IPS DF 6.9 (cell line): ENCODE measurements around the gene SFMBT1.
A peak's percentile ranks its signal among the peaks of the same experiment; 100 is the strongest.

Experiments
- DNase-seq: peaks from one replicate; pipeline ENCODE4 v3.0.0-alpha.2; 2013; ENCODE audit warnings: low read depth, low spot score
- H3K27ac ChIP-seq: one replicate; pipeline ENCODE4 v1.5.1; 2013; ENCODE audit warnings: low read length, control low read depth
- H3K27me3 ChIP-seq: 2 replicates; pipeline ENCODE4 v1.6.1; 2013; ENCODE audit warnings: mild to moderate bottlenecking, low read length; ENCODE audit not compliant: control insufficient read depth, insufficient read depth
- H3K36me3 ChIP-seq: 2 replicates; pipeline ENCODE4 v1.6.1; 2013; ENCODE audit warnings: low read length; ENCODE audit not compliant: control insufficient read depth, insufficient read depth
- H3K4me1 ChIP-seq: 2 replicates; pipeline ENCODE4 v1.6.1; 2013; ENCODE audit warnings: low read length; ENCODE audit not compliant: control insufficient read depth, insufficient read depth
- H3K4me3 ChIP-seq: 2 replicates; pipeline ENCODE4 v1.5.1; 2013; ENCODE audit warnings: mild to moderate bottlenecking, low read length
- H3K9me3 ChIP-seq: 2 replicates; pipeline ENCODE4 v1.6.1; 2013; ENCODE audit warnings: low read length, inconsistent platforms; ENCODE audit not compliant: control insufficient read depth, insufficient read depth
- WGBS: extraction: QIAGEN DNeasy Blood & Tissue Kit; methylation state at CpG from one replicate; pipeline ENCODE4 v1.1.7; 2013; ENCODE audit warnings: mixed read lengths, missing lambda C conversion rate; ENCODE audit not compliant: insufficient read length, insufficient coverage; 5-methylcytosine and 5-hydroxymethylcytosine counted together

Gene SFMBT1, protein sequence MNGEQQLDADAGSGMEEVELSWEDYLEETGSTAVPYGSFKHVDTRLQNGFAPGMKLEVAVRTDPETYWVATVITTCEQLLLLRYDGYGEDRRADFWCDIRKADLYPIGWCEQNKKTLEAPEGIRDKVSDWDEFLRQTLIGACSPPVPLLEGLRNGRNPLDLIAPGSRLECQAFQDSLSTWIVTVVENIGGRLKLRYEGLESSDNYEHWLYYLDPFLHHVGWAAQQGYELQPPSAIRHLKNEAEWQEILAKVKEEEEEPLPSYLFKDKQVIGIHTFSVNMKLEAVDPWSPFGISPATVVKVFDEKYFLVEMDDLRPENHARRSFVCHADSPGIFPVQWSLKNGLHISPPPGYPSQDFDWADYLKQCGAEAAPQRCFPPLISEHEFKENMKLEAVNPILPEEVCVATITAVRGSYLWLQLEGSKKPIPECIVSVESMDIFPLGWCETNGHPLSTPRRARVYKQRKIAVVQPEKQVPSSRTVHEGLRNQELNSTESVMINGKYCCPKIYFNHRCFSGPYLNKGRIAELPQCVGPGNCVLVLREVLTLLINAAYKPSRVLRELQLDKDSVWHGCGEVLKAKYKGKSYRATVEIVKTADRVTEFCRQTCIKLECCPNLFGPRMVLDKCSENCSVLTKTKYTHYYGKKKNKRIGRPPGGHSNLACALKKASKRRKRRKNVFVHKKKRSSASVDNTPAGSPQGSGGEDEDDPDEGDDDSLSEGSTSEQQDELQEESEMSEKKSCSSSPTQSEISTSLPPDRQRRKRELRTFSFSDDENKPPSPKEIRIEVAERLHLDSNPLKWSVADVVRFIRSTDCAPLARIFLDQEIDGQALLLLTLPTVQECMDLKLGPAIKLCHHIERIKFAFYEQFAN

DNA sequence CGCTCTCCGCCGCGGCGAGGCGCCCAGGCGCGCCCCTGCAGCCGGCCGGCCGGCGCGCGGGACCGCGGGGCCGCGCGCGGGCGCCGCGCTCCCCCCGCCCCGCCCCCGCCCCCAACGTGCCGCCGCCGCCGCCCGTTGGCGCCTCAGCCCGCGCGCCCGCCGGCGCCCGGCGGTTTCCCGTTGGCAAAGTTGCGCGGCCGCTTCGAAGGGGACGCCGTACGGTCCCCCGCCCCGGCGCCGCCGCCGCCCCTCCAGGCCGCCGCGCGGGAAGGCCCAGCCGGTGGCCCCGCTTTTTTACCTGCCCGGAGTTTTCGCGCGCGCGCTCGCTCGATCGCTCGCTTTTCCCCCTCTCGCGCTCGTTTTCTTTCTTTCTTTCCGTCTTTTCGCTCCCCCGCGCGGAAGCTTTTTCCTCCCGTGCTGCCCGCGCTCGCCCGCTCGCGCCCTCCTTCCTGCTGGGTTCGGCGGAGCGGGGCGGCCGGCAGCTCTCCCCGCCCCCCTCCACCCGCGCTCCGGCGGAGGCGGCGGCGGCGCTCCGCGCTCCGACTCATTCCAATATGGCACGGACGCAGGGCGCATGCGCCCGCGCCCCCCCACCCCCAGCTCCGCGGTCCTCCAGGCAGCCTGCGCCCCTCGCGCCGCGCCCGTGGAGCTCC lies at the start of gene SFMBT1:
TSS of gene SFMBT1 (minus strand) at position 556 of the 653 bp plus-strand sequence. CDS start 76,945 bp downstream, outside the sequence.
- H3K9me3 ChIP-seq, result no peaks in the 10 kb centered on the region
- H3K36me3 ChIP-seq, result no peaks in the 10 kb centered on the region; the same call in 1 of the 2 replicates
- no peak within 1 kb of the TSS for H3K27ac ChIP-seq
- peak within 1 kb of the TSS; percentile 95 for H3K4me3 ChIP-seq
- DNase-seq, result no peak
- H3K4me1 ChIP-seq, result 0 out of 2 replicates have a peak, but pooled peaks cover 1% of the 10 kb centered on the region
- H3K27me3 ChIP-seq, result peaks cover 8% of the 10 kb centered on the region; the same call in 1 of the 2 replicates
- WGBS, result no CpG with 5 or more reads among the region's 117 CpGs

DNA sequence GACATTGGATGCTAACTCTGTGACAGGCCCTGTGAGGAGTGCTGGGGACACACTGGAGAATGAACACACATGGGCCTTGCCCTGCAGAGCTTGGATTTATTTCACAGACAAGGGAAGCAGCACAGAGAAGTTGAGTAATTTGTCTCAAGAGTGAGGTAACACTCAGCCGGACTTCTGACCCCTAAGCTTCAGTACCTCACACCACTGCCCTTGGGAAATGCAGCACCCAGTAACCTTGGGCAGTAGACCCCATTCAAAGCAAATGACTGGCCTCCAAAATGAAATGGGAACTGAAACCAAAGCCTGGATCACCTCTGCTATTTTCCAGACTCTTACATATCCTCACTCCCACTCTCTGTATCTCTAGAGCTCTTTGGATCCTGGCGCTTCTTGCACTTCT lies 47.1 kb upstream of the SFMBT1 start:
- no peak for DNase-seq
- Histone ChIP-seq H3K9me3 (no peaks in the 10 kb centered on the region), H3K4me1 (no peaks in the 10 kb centered on the region), H3K36me3 (peaks cover 7% of the 10 kb centered on the region; the same call in 1 of the 2 replicates), H3K4me3 (no peak overlapping the region), H3K27ac (no peak overlapping the region), H3K27me3 (no peaks in the 10 kb centered on the region)
- no CpG with 5 or more reads among the region's 2 CpGs for WGBS

DNA sequence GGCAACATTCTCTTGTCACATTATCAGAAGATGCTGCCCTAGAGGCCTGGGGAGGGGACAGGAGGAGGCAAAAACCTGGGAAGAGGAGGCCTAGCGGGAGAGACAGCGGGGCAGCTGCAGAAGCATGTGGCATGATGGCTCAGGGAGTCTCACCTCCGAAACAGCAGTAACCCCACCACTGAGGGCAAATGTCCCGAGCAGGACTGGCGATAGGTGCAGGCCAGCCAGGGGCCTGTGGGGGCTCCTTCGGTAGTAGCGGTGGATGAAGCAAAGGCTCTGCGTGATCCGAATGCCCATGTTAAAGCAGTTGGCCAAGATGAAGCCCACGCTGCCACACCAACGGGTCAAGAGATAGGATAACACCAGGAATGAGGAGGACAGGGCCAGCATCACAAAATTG lies 46.3 kb upstream of the SFMBT1 start:
- no peak overlapping the region for H3K27ac ChIP-seq
- H3K36me3 ChIP-seq, result peaks cover 7% of the 10 kb centered on the region; the same call in 1 of the 2 replicates
- DNase-seq, result no peak
- H3K27me3 ChIP-seq, result no peaks in the 10 kb centered on the region
- no peaks in the 10 kb centered on the region for H3K4me1 ChIP-seq
- no CpG with 5 or more reads among the region's 11 CpGs for WGBS
- H3K4me3 ChIP-seq, result no peak overlapping the region
- H3K9me3 ChIP-seq, result no peaks in the 10 kb centered on the region

DNA sequence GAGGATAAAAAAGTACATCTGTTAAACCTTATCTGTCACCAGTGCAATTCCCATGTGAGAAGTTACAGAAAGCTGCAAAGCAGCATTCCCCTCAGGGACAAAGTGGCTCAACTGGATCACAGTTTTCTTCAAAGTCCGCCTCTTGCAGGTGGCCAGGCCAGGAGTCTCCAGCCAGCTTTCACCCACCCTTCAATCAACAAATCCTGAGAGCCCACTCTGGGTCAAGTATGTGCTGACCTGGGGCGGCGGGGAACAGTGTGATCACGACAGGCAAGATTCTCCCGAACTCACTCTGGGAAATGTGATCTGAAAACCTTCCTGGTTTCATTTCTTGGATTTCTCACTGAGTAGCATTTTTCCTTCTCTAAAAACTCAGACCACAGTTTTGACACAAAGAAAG lies 45.1 kb upstream of the SFMBT1 start:
- Histone ChIP-seq H3K4me3 (no peak overlapping the region), H3K27me3 (no peaks in the 10 kb centered on the region), H3K36me3 (peaks cover 7% of the 10 kb centered on the region; the same call in 1 of the 2 replicates), H3K27ac (no peak overlapping the region), H3K9me3 (no peaks in the 10 kb centered on the region), H3K4me1 (no peaks in the 10 kb centered on the region)
- no CpG with 5 or more reads among the region's 5 CpGs for WGBS
- DNase-seq, result no peak

DNA sequence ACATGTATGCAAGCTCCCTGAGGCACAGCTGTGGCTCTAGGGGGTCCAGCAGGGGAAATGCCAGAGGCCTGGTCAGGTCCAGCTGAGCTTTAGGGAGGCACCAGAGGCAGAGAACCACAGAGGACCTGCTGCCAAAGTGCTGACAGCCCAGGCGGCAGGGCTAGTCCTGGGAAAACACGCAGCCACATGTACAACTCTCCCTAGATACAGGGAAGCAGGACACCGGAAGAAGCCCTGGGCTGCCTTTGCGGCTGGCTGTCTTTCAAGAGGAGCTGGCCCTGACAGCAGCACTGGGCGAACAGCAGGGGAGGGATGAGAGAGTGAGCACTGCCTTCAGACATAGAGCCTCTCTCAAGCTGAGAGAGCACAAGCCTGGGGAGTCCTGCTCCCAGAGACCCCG lies 43.6 kb upstream of the SFMBT1 start:
- no peaks in the 10 kb centered on the region for H3K9me3 ChIP-seq
- DNase-seq, result no peak
- H3K4me3 ChIP-seq, result no peak overlapping the region
- no peak overlapping the region for H3K27ac ChIP-seq
- H3K36me3 ChIP-seq, result peaks cover 7% of the 10 kb centered on the region; the same call in 1 of the 2 replicates
- H3K27me3 ChIP-seq, result no peaks in the 10 kb centered on the region
- no peaks in the 10 kb centered on the region for H3K4me1 ChIP-seq
- no CpG with 5 or more reads among the region's 6 CpGs for WGBS

DNA sequence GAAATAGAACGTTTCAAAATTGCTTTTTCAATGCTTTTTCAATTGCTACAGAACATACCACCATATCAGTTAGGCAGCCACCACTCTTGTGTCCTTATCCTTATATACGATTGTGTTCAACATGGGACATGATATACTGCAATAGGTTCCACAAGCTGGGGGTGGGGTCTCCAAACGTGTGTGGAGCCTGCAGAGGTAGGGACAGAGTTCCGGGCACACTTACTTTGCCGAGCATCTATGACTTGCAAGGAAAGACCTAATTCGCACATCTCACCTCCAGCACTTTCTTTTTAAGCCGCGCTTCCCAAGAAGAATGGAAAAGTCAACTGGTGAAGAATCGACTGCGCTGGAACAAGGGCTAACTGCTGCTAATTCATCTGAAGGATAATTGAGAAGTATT lies 39.6 kb upstream of the SFMBT1 start:
- no CpG with 5 or more reads among the region's 10 CpGs for WGBS
- no peaks in the 10 kb centered on the region for H3K4me1 ChIP-seq
- no peaks in the 10 kb centered on the region for H3K9me3 ChIP-seq
- H3K27me3 ChIP-seq, result no peaks in the 10 kb centered on the region
- DNase-seq, result no peak
- H3K27ac ChIP-seq, result no peak overlapping the region
- no peak overlapping the region for H3K4me3 ChIP-seq
- no peaks in the 10 kb centered on the region for H3K36me3 ChIP-seq

DNA sequence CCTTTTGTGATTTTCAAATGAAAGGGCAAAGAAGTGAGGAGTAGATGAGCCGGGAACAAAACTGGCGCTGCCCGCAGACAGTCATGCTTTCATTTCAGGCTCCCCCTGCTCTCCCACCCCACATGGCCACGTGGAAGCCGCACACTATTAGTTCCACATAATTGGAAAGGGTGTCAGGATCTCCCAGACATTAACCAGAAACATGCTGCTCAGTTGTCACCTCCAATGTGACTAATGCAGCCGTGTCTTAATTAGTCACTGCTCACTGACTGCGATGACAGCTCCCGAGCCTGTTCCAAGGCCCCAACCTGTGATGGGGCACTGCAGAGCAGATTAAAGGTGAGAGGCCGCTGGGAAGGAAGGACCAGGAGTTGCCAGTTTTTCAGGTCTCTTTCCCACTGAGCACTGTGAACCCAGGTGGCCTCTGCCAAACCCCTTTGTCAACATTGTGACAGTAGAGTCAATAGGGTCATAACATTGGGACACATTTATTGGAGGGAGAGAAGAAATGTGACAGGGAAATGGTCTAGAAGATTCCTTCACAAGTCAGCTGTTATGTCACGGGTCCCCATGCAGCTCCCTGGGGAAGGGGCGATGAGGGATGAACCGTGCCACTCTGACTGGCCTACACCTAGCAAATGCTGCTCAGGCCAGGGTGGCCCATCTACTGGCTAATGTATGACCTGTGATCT lies 38.6 kb upstream of the SFMBT1 start:
- no peak for DNase-seq
- Histone ChIP-seq H3K9me3 (no peaks in the 10 kb centered on the region), H3K4me1 (no peaks in the 10 kb centered on the region), H3K27me3 (no peaks in the 10 kb centered on the region), H3K4me3 (no peak overlapping the region), H3K36me3 (no peaks in the 10 kb centered on the region), H3K27ac (no peak overlapping the region)
- WGBS, result no CpG with 5 or more reads among the region's 12 CpGs

DNA sequence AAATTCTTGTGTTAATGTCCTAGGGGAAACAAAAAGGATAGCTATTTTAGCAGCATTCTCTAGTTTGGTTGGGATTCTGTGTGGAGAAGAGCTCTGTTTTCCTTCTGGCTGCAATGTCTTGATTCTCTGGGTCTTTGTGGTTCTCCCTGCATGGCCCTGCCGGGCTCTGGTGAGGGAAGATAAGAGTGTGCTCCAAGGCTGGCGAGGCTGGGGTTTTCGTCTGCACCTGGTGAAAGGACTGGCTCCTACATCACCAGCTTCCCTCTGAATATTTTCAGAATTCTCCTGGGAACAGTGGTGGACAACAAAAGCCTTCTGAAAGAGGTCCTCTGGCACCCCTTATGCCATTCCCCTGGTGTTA lies 38.1 kb upstream of the SFMBT1 start:
- no peaks in the 10 kb centered on the region for H3K4me1 ChIP-seq
- H3K9me3 ChIP-seq, result no peaks in the 10 kb centered on the region
- H3K36me3 ChIP-seq, result no peaks in the 10 kb centered on the region
- no peak for DNase-seq
- no CpG with 5 or more reads among the region's 3 CpGs for WGBS
- H3K27ac ChIP-seq, result no peak overlapping the region
- H3K4me3 ChIP-seq, result no peak overlapping the region
- H3K27me3 ChIP-seq, result no peaks in the 10 kb centered on the region

DNA sequence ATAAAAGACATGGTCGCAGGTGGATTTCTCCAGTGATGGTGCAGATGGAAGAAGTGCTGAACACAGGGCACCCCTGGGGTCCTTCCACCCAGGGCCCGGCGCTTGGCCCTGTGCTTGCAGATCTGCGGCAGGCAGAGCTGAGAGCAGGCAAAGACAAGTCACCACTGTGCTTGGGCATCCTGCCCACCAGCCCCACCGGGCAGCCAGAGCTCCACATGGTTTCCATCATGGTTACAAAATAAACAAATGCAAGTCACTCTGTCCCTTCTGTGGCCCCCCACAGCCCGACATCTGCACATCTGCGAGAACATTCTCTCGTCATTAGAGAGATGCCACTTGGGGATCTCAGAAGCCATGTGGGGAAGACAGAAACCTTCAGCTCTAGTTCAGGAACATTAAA lies 37.6 kb upstream of the SFMBT1 start:
- WGBS, result no CpG with 5 or more reads among the region's 8 CpGs
- Histone ChIP-seq H3K27ac (no peak overlapping the region), H3K4me1 (no peaks in the 10 kb centered on the region), H3K4me3 (no peak overlapping the region), H3K27me3 (no peaks in the 10 kb centered on the region), H3K36me3 (no peaks in the 10 kb centered on the region), H3K9me3 (no peaks in the 10 kb centered on the region)
- DNase-seq, result no peak

DNA sequence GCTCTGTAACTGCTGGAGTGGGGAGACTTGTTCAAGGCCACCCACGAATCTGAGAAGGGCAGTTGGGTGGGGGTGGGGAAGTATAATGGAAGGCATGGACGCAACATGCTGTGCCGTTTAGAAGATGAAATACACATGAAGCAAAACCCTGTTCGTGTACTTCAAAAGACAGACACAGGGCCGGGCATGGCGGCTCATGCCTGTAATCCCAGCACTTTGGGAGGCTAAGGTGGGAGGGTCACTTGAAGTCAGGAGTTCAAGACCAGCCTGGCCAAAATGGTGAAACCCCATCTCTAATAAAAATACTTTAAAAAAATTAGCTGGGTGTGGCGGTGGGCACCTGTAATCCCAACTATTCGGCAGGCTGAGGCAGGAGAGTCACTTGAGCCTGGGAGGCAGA lies 36.9 kb upstream of the SFMBT1 start:
- no peaks in the 10 kb centered on the region for H3K4me1 ChIP-seq
- no peaks in the 10 kb centered on the region for H3K9me3 ChIP-seq
- H3K27me3 ChIP-seq, result no peaks in the 10 kb centered on the region
- H3K4me3 ChIP-seq, result no peak overlapping the region
- H3K36me3 ChIP-seq, result no peaks in the 10 kb centered on the region
- WGBS, result no CpG with 5 or more reads among the region's 8 CpGs
- no peak overlapping the region for H3K27ac ChIP-seq
- no peak for DNase-seq
